Fibroblast of mammary gland (primary cell): ENCODE results near the gene AUTS2.

Experiments
- DNase-seq: peaks from one replicate; pipeline ENCODE4 v3.0.0-alpha.2; 2010; ENCODE audit warnings: low read depth
- H3K4me3 ChIP-seq: 2 replicates; pipeline ENCODE4 v1.5.1; 2011; ENCODE audit warnings: low read depth, mild to moderate bottlenecking, low read length, moderate library complexity; ENCODE audit not compliant: control insufficient read depth
- CTCF ChIP-seq: conservative IDR thresholded peaks from 2 replicates; pipeline ENCODE4 v1.5.1; 2011; ENCODE audit warnings: low read depth, low read length, inconsistent platforms; ENCODE audit not compliant: control insufficient read depth, insufficient read depth

Gene AUTS2

GRCh38 chr7:69670701-69671100 is 72.4 kb downstream of the AUTS2 start:
- peak; percentile 78 for DNase-seq
- no peak for TF ChIP-seq CTCF
- no peak overlapping the region for H3K4me3 ChIP-seq

- no peak for DNase-seq
- no peak for TF ChIP-seq CTCF
- no peak overlapping the region for H3K4me3 ChIP-seq
These were observed 74.8 kb downstream of the AUTS2 start for GRCh38 chr7:69673074-69673473.

DNA sequence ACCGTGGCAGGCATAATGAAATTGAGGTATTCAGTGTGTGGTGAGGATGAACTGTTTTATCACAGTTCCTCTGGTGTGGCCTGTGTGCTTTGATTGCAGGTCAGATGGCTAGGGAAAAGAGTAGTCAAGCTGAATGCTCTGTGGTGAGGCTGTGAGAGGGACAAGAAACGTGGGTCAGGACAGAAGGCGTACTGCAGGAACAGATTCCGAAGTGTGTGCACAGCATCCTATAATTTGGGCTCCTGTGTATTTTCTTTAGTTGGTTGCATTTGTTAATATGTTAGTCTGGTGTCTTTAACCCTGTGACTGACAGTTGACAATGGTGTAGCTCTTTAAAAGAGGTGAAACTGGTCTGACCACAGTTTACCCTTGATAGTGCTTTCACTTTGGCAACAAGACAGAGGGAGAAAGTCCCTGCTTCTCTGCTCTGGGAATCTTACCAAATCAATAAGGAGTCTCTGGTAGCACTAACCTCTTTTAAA is 76.5 kb downstream of the AUTS2 start:
- no peak for DNase-seq
- H3K4me3 ChIP-seq: no peak overlapping the region
- no peak for TF ChIP-seq CTCF

- H3K4me3 ChIP-seq: no peak overlapping the region
- TF ChIP-seq CTCF: no peak
- DNase-seq: no peak
These were observed 78.0 kb downstream of the AUTS2 start for GRCh38 chr7:69676247-69676646.

DNA sequence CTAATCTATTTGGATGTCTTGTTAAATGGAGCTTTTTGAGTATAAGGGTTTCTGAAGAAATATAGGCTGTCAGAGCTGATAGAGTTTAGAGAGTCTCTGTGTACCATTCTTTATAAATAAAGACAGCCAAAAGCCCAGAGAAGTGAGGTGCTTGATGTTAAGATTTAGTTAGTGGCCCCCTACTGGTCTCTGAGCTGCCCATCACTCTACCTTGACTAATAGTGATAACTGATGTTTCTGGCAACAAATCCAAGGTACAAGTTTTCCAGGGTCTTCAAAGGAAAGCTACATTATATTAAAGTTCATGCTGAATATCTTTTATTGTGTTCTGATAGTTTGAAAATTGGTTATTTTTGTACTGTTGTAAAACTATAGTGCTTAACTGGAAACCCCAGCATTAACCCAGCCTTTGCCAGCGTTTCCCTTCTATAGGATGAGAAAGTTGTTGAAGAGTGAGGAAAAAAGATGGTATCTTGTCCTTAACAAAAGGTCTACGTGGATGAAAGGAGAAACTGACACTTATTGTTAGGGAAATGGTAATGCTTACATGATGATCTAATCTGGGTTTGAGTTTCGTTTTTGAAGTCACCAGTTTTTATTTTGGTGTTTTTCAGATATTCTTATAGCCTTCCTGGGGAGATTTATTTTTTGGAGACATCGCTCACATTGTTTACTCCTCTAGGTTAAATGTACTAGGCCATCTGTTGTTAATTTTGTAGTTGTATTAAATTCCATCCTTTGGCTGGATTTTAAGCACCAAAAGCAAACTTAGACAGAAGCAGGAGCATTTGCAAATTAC is 79.0 kb downstream of the AUTS2 start:
- TF ChIP-seq CTCF: peak; percentile 52
- H3K4me3 ChIP-seq: no peak overlapping the region
- peak; percentile 43 for DNase-seq

GRCh38 chr7:69677881-69678493 is 79.7 kb downstream of the AUTS2 start:
- no peak overlapping the region for H3K4me3 ChIP-seq
- TF ChIP-seq CTCF: no peak
- peak; percentile 21 for DNase-seq
